Gastrocnemius medialis (tissue), 4 donors: ENCODE results near the gene SPCS3.

Experiments
- POLR2A ChIP-seq, 2 donors: fragments of 450-650 bp; IDR thresholded peaks; one replicate each; pipeline ENCODE4 v1.6.1; 2017; ENCODE audit warnings: antibody characterized with exemption in 2 of 2, mild to moderate bottlenecking in 2 of 2, moderate library complexity in 2 of 2
- TF ChIP-seq, protein P1 (sequence below), 5 experiments: fragments of 450-650 bp in 3 of 5; fragments of 200-600 bp in 2 of 5; sonication (generic) in 2 of 5; IDR thresholded peaks in 4 of 5; conservative IDR thresholded peaks in 1 of 5; 1 replicate in 4 of 5; 2 replicates in 1 of 5; pipeline ENCODE4 v1.5.1; 2016 to 2019; ENCODE audit warnings: antibody characterized with exemption in 5 of 5, mild to moderate bottlenecking in 3 of 5, moderate library complexity in 3 of 5

- TF ChIP-seq, protein P1, sequence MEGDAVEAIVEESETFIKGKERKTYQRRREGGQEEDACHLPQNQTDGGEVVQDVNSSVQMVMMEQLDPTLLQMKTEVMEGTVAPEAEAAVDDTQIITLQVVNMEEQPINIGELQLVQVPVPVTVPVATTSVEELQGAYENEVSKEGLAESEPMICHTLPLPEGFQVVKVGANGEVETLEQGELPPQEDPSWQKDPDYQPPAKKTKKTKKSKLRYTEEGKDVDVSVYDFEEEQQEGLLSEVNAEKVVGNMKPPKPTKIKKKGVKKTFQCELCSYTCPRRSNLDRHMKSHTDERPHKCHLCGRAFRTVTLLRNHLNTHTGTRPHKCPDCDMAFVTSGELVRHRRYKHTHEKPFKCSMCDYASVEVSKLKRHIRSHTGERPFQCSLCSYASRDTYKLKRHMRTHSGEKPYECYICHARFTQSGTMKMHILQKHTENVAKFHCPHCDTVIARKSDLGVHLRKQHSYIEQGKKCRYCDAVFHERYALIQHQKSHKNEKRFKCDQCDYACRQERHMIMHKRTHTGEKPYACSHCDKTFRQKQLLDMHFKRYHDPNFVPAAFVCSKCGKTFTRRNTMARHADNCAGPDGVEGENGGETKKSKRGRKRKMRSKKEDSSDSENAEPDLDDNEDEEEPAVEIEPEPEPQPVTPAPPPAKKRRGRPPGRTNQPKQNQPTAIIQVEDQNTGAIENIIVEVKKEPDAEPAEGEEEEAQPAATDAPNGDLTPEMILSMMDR (IDR thresholded peaks at IDR 0.05 in 4 of 5, conservative IDR thresholded peaks at IDR 0.05 in 1 of 5): no peak
- no peak for TF ChIP-seq POLR2A (IDR thresholded peaks at IDR 0.05)
Measured at GRCh38 chr4:176358083-176358469, 38.3 kb downstream of the SPCS3 start.
